HL-60/S4 treated with retinoic acid at 250 ng/mL for 4 days and 3 days (cell line): Measurements from ENCODE around the gene POGK.
"Not testable (repeated sequence)": the region's sequence is repeated elsewhere in the genome, so short reads cannot be mapped to it uniquely, and the experiment has no call there.

ENCODE experiments used
- in situ Hi-C: fragments of 300-500 bp; cut with MboI; formaldehyde crosslinking; loops from 2 replicates; pipeline ENCODE4 v1.7.0; 2022; ENCODE audit warnings: low sequenced_read_pairs

Gene POGK

GRCh38 chr1:166852918-166853317, 13.6 kb downstream of the POGK start:
- in situ Hi-C loops: no loop called here

DNA sequence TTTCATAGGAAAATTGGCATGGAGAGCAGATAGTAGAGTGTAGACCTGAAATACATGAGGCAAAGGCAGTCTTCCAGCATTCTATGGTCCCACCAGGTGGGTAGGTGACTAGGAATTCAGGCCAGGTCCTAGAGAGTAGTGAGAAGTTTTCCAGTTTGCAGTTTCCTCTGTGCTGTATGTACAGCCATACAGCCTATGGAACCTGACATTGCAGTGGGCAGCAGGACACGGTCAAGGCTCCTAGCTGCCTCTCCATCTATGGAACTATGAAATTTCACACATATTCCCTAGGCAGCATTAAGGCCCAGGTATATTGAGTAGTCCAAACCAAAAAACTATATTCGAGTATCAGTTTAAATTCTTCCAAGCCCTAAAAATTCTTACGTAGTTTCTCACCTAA, 16.3 kb downstream of the POGK start:
- in situ Hi-C loops: no loop called here

DNA sequence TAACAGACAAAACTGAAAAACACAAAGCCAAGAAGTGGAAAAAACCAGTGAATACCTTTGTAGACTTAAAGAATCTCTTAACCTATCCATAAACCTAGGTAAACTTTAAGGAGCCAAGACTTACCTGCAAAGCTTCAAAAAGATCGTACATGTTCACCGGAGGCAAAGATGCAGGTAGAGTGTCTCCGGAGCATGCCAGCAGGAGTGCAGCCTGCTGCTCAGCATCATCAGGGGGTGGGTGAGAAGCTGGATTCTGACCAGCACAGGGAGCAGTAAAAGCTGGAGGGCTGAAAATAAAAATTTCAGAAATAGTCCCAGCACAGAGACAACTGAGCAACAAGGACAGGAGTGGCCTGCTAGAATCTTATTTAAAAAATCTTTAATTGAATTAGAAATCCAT, 18.7 kb downstream of the POGK start:
- in situ Hi-C loops: no loop called here

DNA sequence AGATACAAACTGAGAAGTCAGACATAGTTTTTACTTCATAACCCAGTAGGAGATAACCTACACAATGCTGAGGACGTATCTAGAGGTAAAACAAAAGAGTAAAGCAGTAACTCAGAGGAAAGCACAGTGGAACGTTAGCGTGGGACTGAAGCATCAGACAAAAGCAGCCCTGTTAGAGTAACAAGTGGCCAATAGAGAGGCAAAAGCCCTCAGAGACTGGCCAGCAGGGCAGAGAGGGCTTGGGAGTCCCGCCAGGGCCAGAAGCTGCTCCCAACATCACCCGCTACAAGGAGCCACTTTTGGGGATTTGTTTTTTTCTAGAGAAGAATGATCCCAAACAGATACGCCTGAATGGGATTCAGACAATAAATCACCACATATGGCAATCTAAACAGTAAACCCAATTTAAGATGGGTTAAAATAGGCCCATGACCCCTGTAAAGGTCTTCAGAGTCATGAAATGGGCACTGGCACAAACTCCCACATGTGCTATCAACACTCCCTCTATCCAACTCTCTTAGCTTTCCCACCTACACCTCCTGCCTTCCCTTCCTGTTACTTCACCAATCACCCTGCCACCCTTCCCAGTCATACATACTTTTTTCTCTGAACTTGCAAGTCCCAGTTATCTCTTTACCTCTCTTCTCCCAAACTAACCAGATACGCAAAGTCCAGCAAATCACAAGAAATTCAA, 19.6 kb downstream of the POGK start:
- in situ Hi-C loops: no loop called here

DNA sequence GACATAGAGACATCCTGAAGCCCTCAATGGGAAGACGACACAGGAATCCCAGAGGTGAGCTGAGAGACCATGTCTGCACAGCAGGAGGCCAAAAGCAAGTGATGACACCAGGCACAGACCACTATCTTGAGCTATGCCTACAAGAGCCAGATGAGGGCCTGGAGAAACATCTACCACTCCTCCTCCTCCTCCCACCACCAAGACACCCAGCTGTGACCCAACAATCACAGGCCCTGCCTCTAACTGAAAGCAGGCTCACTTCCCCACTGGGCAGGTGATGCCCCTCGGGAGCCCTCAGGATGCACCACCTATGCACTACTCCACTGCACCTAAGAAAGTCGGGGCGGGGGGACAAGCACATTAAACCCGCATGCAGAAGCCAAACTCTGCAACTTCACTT, 20.3 kb downstream of the POGK start:
- in situ Hi-C loops: no loop called here

DNA sequence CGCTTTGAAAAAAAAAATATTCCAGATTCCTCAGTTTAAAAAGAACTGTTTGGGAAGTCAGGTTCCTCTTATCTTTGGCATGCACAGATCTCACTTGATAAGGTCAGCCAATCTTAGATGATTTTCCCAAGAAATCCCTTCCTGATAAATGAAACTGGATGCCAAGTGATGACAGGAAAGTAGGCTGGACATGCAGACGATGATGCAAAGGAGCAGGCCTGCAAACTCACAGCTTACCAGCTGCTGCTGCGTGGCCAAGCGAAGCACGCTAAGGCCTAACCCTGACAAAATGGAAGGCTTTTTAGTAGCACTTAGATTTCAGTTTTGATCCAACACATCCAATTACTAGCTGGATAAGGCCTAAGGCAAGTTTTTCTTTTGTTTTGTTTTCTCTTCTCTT, 26.7 kb downstream of the POGK start:
- in situ Hi-C loops: no loop called here

DNA sequence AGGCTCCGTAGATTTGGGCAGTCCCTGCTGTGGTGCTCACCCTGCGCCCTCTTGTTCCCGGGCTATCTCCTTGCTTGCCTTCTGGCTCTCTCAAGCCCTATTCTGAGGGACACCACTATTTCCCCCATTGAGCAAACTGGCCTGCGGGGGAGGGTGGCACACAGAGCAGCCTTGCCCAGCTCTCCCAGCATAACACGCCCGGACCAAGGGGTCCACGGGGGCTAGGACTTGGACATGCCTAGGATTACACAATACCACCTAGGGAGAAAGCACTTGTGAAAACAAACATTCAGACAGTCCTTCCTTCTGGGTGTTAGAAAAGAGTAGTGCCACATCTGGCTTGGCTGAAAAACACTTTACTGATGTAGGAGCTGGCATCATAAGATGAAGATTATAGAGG, 29.4 kb downstream of the POGK start:
- in situ Hi-C loops: no loop called here

GRCh38 chr1:166869318-166870099, 30.2 kb downstream of the POGK start:
- in situ Hi-C loops: no loop called here

- in situ Hi-C loops: no loop called here
Measured at GRCh38 chr1:166870584-166870983, 31.3 kb downstream of the POGK start.

GRCh38 chr1:166874464-166874863, 35.2 kb downstream of the POGK start:
- in situ Hi-C loops: no loop called here

- in situ Hi-C loops: no loop called here
Measured at GRCh38 chr1:166875302-166875733, 36.0 kb downstream of the POGK start.

- in situ Hi-C loops: no loop called here
Measured at GRCh38 chr1:166875734-166876539, 36.7 kb downstream of the POGK start, which contains the start of gene TADA1. TADA1 (minus strand) TSS chr1:166876264; CDS start chr1:166876233, 31 bp downstream.

DNA sequence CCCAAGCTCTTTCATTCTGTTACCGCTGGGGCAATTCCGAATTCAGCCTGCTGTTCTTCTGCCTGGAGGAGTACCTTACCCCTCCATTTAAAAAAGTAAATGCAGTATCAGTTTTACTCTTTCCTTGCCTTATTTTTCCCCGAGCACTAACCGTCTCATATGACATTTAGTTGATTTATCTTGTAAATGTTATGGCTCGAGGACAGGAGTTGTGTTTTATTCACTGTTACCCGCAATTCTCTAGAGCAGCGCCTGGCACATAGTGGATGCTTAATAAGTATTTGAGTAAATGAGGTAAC, 37.2 kb downstream of the POGK start:
- in situ Hi-C loops: no loop called here

- in situ Hi-C loops: not testable (repeated sequence)
Measured at GRCh38 chr1:166878173-166878917, 39.1 kb downstream of the POGK start.

DNA sequence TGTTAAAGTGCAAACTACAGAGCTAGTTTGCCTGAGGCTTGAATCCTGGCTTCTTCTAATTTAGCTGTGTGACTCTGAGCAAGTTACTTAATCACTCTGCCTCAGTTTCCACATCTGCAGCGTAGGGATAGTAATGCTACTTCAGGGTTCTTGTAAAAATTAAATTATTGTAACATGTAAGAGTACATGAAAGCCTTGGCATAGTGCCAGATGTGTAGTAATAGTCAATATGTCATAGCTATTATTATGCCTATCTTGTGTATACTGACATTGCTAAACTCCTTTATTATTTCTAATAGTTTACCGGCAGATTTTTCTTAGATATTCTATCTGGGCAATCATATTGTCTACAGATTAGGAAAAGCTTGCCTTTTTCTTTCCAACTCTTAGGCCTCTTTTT, 43.6 kb downstream of the POGK start:
- in situ Hi-C loops: no loop called here

DNA sequence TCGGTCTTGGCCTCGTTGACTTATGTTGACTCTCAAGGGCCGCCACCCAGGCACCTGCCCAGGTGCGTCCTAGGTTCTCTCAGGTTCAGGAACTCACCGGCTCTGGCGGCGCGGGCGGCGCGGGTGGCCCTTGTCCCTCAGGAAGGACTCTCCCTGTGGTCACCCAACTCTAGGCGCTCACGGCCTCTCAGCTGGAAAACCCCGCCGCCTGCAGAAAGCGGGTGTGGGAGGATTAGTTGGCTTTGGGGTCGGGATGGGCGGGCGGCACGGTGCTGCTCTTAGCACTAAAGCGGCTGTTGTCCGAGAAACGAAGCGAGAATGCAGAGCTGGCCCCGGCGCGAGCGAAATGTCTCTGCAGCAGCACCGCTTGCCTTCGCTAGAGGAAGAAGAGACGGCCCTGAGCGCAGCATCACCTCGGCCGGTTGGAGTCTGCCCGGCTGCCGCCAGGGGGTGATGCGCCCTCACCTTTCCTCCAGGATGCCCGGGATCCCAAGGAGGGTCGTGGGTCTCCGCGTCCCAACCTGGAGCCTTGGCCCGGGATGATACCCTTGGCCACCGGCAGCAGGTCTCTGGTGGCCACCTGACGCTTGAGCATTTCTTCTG, 44.9 kb downstream of the POGK start:
- in situ Hi-C loops: no loop called here

DNA sequence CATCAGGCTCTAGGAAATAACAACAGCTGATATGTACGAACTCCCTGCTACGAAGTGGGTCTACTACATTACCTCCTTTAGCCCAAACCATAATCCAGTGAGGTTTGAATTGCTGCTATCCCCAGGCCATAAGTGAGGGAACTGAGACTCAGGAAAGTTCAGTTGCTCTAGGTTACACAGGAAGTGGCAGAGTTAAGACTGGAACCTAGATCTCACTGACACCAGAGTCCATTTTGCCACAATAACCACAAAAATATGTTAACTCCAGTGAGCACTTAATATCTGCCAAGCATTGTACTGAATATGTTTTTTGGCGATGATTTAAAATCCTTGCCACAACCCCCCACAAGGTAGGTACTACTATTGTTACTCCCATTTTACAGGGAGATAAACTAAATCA, 45.7 kb downstream of the POGK start:
- in situ Hi-C loops: no loop called here

- in situ Hi-C loops: no loop called here
Measured at GRCh38 chr1:166888373-166889111, 49.3 kb downstream of the POGK start.

- in situ Hi-C loops: no loop called here
Measured at GRCh38 chr1:166889776-166890175, 50.5 kb downstream of the POGK start.

GRCh38 chr1:166895766-166896165, 56.5 kb downstream of the POGK start:
- in situ Hi-C loops: no loop called here
